Measurements from ENCODE around the gene BPIFB2. TPM values are rescaled to one million over a fixed set of nuclear protein-coding genes. Genes with fewer than 3 reads are reported as not detected.

Gene BPIFB2
- total RNA-seq, 1 experiment from 2014 or later, result 0.15 TPM

GRCh38 chr20:32990426-32990825 lies 17.1 kb upstream of the BPIFB2 start (continued):
- TF ChIP-seq ZNF274 (IDR thresholded peaks at IDR 0.05; ENCODE audit: low read depth, low read length) (no peak), SRF (IDR thresholded peaks at IDR 0.05; ENCODE audit: low read depth) (no peak)

DNA sequence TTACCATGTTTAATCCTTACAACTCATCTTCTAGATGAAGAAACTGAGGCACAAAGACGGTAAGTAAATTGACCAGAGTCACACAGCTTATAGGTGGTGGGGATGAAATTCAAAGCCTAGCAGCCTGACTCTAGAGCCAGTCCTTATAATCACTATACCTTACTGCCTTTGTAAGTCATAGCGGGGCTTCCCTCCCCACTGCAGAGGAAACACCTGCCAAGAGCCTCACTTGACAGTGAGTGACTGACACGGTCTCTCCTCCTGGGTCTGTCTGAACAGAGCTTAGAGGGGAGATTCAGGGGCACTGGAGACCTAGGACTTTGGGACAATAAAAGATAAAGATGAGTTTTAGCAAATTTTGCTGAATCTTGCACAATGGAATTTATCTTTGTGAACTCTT lies 16.1 kb upstream of the BPIFB2 start:
- BruUV-seq (replicated peaks), result no TSS peak
- Histone ChIP-seq H3K79me2 (ENCODE audit: insufficient read depth, low read length) (no peaks in the 10 kb centered on the region), H3K4me3 (replicated peaks in 1 of 2; ENCODE audit: low read depth in 1 of 2, low read length in 2 of 2) (no peak overlapping the region), H3K9me3 (ENCODE audit: control insufficient read depth in 1 of 2, insufficient read depth in 1 of 2, low read depth in 1 of 2, low read length in 2 of 2) (peaks cover 0 to 3% of the 10 kb centered on the region in 2 experiments; a peak in 1 of 4 replicates), H3K27me3 (ENCODE audit: insufficient read depth, low read length) (no peaks in the 10 kb centered on the region), H3K4me1 (ENCODE audit: control insufficient read depth in 1 of 2, insufficient read depth in 2 of 2, low read length in 2 of 2) (peaks cover 0 to 5% of the 10 kb centered on the region in 2 experiments; a peak in 1 of 4 replicates), H3K9me2 (ENCODE audit: insufficient read depth) (no peaks in the 10 kb centered on the region), H3K4me2 (ENCODE audit: low read length) (no peak overlapping the region), H3K27ac (ENCODE audit: low read depth, low read length) (no peak overlapping the region), H3K36me3 (ENCODE audit: control insufficient read depth in 1 of 2, insufficient read depth in 2 of 2, low read length in 2 of 2) (no peaks in the 10 kb centered on the region), H2AFZ (ENCODE audit: low read depth, low read length, poor library complexity, severe bottlenecking) (no peak overlapping the region), H4K20me1 (ENCODE audit: insufficient read depth) (no peaks in the 10 kb centered on the region), H3K9ac (ENCODE audit: low read length) (no peak overlapping the region)
- CTCF ChIA-PET, result no interaction called here
- no peak for ATAC-seq
- intact Hi-C loops (cut with micrococcal nuclease), result no loop called here
- TF ChIP-seq POLR2AphosphoS5 (IDR thresholded peaks at IDR 0.05; ENCODE audit: low read depth, low read length) (no peak), TCF7L2 (IDR thresholded peaks at IDR 0.05; ENCODE audit: borderline replicate concordance, extremely low read depth, insufficient read depth, insufficient read length) (no peak), FOSL1 (IDR thresholded peaks at IDR 0.05; ENCODE audit: low read depth) (no peak), YY1 (IDR thresholded peaks at IDR 0.05; ENCODE audit: extremely low read depth, insufficient replicate concordance, low read depth, low read length) (no peak), SP1 (IDR thresholded peaks at IDR 0.05; ENCODE audit: low read depth) (no peak), SIN3A (IDR thresholded peaks at IDR 0.05; ENCODE audit: low read depth) (no peak), EZH2 (IDR thresholded peaks at IDR 0.05) (no peak), ATF3 (IDR thresholded peaks at IDR 0.05) (no peak), EZH2phosphoT487 (IDR thresholded peaks at IDR 0.05; ENCODE audit: borderline replicate concordance) (no peak), REST (IDR thresholded peaks at IDR 0.05; ENCODE audit: low read depth) (no peak), RAD21 (IDR thresholded peaks at IDR 0.05; ENCODE audit: low read depth) (no peak), CEBPB (IDR thresholded peaks at IDR 0.05; ENCODE audit: low read depth) (no peak), CBX3 (IDR thresholded peaks at IDR 0.05; ENCODE audit: low read depth) (no peak), POLR2A (IDR thresholded peaks at IDR 0.05; ENCODE audit: borderline replicate concordance, extremely low read depth, insufficient read depth, insufficient read length) (no peak), ZNF274 (IDR thresholded peaks at IDR 0.05; ENCODE audit: low read depth, low read length) (no peak), SRF (IDR thresholded peaks at IDR 0.05; ENCODE audit: low read depth) (no peak), ZFX (IDR thresholded peaks at IDR 0.05) (no peak), ELF1 (IDR thresholded peaks at IDR 0.05; ENCODE audit: borderline replicate concordance, low read depth) (no peak)
- no peak for DNase-seq (ENCODE audit: low read depth, low spot score)
- POLR2A ChIA-PET, result no interaction called here
- RAD21 ChIA-PET (ENCODE audit: low non-redundant PET in 1 of 2, low total read pairs in 2 of 2, uncharacterized antibody in 2 of 2, unreplicated experiment in 2 of 2), result no interaction called here

All from HCT116 (cell line).